Loucy (cell line): Measurements from ENCODE around the gene TMEM115.
"Not testable (repeated sequence)": the region's sequence is repeated elsewhere in the genome, so short reads cannot be mapped to it uniquely, and the experiment has no call there.

Source experiments
- H2AFZ ChIP-seq: fragments of 200-600 bp; sonication (generic); 2 replicates; pipeline ENCODE4 v1.6.0; 2016; ENCODE audit warnings: antibody characterized with exemption, mild to moderate bottlenecking, low read length, moderate library complexity
- H3F3A ChIP-seq: fragments of 200-600 bp; 2 replicates; pipeline ENCODE4 v1.6.0; 2016; ENCODE audit warnings: antibody characterized with exemption, low read depth, mild to moderate bottlenecking
- H3K27me3 ChIP-seq: fragments of 200-600 bp; sonication (generic); 2 replicates; pipeline ENCODE4 v1.6.1; 2014; ENCODE audit warnings: low read length, mild to moderate bottlenecking; ENCODE audit not compliant: insufficient read depth, poor library complexity, severe bottlenecking
- H3K36me3 ChIP-seq: fragments of 200-600 bp; sonication (generic); 2 replicates; pipeline ENCODE4 v1.6.1; 2016; ENCODE audit warnings: low read length; ENCODE audit not compliant: insufficient read depth
- H3K4me1 ChIP-seq: fragments of 200-600 bp; sonication (generic); 2 replicates; pipeline ENCODE4 v1.5.1; 2014; ENCODE audit warnings: low read length, mild to moderate bottlenecking; ENCODE audit not compliant: insufficient read depth, poor library complexity, severe bottlenecking
- H3K4me2 ChIP-seq: fragments of 200-600 bp; sonication (generic); 2 replicates; pipeline ENCODE4 v1.6.0; 2014; ENCODE audit warnings: antibody characterized with exemption, low read length, low read depth, mild to moderate bottlenecking; ENCODE audit not compliant: poor library complexity, severe bottlenecking
- H3K4me3 ChIP-seq: fragments of 200-600 bp; sonication (generic); 2 replicates; pipeline ENCODE4 v1.5.1; 2014; ENCODE audit warnings: low read length, mild to moderate bottlenecking, mixed read lengths; ENCODE audit not compliant: poor library complexity, severe bottlenecking
- H3K79me2 ChIP-seq: fragments of 200-600 bp; sonication (generic); 2 replicates; pipeline ENCODE4 v1.6.1; 2014; ENCODE audit warnings: low read length; ENCODE audit not compliant: insufficient read depth
- H3K9ac ChIP-seq: fragments of 200-600 bp; sonication (generic); 2 replicates; pipeline ENCODE4 v1.6.0; 2014; ENCODE audit warnings: mild to moderate bottlenecking, low read depth, low read length, moderate library complexity; ENCODE audit not compliant: poor library complexity, severe bottlenecking
- H3K9me2 ChIP-seq: fragments of 200-600 bp; sonication (generic); replicated peaks from 2 replicates; pipeline ENCODE4 v1.6.1; 2016; ENCODE audit warnings: low read depth, low read length, mixed read lengths
- H3K9me3 ChIP-seq: fragments of 200-600 bp; sonication (generic); 2 replicates; pipeline ENCODE4 v1.6.1; 2014; ENCODE audit warnings: mild to moderate bottlenecking, antibody characterized with exemption, low read length, low read depth; ENCODE audit not compliant: insufficient read depth
- H4K20me1 ChIP-seq: fragments of 200-600 bp; sonication (generic); 2 replicates; pipeline ENCODE4 v1.6.0; 2014; ENCODE audit warnings: antibody characterized with exemption, low read length, mild to moderate bottlenecking; ENCODE audit not compliant: insufficient read depth, poor library complexity, severe bottlenecking
- EZH2phosphoT487 ChIP-seq: fragments of 200-600 bp; IDR thresholded peaks from 2 replicates; pipeline ENCODE4 v1.6.1; 2018; ENCODE audit warnings: antibody characterized with exemption, mild to moderate bottlenecking, moderate library complexity, borderline replicate concordance
- TF ChIP-seq, protein P1 (sequence below): fragments of 200-600 bp; sonication (generic); conservative IDR thresholded peaks from 2 replicates; pipeline ENCODE4 v1.5.1; 2014; ENCODE audit warnings: mild to moderate bottlenecking, antibody characterized with exemption, low read length

The TMEM115 gene

DNA sequence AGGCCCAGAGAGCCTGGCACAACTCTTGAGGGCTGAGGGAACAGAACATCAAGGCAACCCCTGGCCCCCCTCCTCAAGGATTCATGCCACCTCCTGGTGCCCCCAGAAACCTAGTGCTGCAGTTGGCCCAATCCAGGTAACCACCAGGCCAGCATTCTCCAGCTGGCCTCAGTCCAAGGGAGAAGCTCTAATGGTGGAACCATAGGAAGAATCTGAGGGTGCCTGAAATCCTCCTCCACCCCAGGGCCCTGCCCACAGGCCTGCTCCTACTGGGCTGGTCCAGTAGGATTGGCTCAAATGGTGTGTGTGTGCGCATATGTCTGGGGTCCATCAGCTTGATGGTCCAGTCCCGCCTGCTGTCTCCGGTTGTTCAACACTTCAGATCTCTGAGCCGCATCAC is 44.5 kb downstream of the TMEM115 start:
- peaks cover 28% of the 10 kb centered on the region for H3K4me1 ChIP-seq
- H3K27me3 ChIP-seq = no peaks in the 10 kb centered on the region
- peaks cover 7% of the 10 kb centered on the region for H4K20me1 ChIP-seq
- peaks cover 20% of the 10 kb centered on the region for H3K79me2 ChIP-seq
- no peak overlapping the region for H2AFZ ChIP-seq
- no peaks in the 10 kb centered on the region for H3F3A ChIP-seq
- no peak overlapping the region for H3K4me3 ChIP-seq
- H3K4me2 ChIP-seq = no peak overlapping the region
- TF ChIP-seq, protein P1, sequence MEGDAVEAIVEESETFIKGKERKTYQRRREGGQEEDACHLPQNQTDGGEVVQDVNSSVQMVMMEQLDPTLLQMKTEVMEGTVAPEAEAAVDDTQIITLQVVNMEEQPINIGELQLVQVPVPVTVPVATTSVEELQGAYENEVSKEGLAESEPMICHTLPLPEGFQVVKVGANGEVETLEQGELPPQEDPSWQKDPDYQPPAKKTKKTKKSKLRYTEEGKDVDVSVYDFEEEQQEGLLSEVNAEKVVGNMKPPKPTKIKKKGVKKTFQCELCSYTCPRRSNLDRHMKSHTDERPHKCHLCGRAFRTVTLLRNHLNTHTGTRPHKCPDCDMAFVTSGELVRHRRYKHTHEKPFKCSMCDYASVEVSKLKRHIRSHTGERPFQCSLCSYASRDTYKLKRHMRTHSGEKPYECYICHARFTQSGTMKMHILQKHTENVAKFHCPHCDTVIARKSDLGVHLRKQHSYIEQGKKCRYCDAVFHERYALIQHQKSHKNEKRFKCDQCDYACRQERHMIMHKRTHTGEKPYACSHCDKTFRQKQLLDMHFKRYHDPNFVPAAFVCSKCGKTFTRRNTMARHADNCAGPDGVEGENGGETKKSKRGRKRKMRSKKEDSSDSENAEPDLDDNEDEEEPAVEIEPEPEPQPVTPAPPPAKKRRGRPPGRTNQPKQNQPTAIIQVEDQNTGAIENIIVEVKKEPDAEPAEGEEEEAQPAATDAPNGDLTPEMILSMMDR = no peak
- TF ChIP-seq EZH2phosphoT487 = no peak
- no peaks in the 10 kb centered on the region for H3K9me2 ChIP-seq
- no peak overlapping the region for H3K9ac ChIP-seq
- no peaks in the 10 kb centered on the region for H3K9me3 ChIP-seq
- no peaks in the 10 kb centered on the region for H3K36me3 ChIP-seq

DNA sequence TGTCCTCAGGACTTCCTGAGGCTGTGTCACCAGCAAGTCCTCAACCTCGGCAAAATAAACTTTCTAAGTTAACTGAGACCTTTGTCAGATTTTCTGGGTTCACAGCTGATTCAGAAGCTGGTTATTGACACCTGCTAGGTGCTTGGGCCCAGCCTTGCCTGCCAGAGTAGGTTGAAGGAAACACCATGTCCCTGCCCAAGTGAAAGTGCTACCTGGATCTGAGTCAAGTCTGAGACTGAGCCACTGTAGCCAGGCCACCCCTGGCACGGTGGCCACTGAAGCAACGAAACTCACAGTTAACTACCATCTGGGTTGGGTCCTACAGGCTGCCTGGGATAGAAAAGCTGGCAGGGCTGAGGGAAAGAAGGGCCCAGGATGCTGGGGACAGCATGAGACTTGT is 45.0 kb downstream of the TMEM115 start:
- Histone ChIP-seq H3K9me2 (no peaks in the 10 kb centered on the region), H3K9me3 (no peaks in the 10 kb centered on the region), H3K4me2 (no peak overlapping the region), H3F3A (no peaks in the 10 kb centered on the region), H3K4me3 (no peak overlapping the region), H3K27me3 (no peaks in the 10 kb centered on the region), H3K79me2 (peaks cover 15% of the 10 kb centered on the region; the same call in 1 of the 2 replicates), H3K4me1 (peaks cover 27% of the 10 kb centered on the region), H4K20me1 (peaks cover 3% of the 10 kb centered on the region), H3K9ac (no peak overlapping the region), H3K36me3 (no peaks in the 10 kb centered on the region), H2AFZ (no peak overlapping the region)
- TF ChIP-seq, protein P1 = no peak
- TF ChIP-seq EZH2phosphoT487 = no peak

DNA sequence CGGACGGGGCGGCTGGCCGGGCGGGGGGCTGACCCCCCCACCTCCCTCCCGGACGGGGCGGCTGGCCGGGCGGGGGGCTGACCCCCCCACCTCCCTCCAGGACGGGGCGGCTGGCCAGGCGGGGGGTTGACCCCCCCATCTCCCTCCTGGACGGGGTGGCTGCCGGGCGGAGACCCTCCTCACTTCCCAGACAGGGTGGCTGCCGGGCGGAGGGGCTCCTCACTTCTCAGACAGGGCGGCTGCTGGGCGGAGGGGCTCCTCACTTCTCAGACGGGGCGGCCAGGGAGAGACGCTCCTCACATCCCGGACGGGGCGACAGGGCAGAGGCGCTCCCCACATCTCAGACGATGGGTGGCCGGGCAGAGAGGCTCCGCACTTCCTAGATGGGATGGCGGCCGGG is 47.3 kb downstream of the TMEM115 start:
- H3K79me2 ChIP-seq, H3K4me3 ChIP-seq, H3F3A ChIP-seq, H3K9me2 ChIP-seq, H4K20me1 ChIP-seq, H3K4me2 ChIP-seq, H3K36me3 ChIP-seq, H3K27me3 ChIP-seq, H3K9me3 ChIP-seq, H2AFZ ChIP-seq, H3K4me1 ChIP-seq, H3K9ac ChIP-seq: not testable (repeated sequence)
